ENCODE data around the gene KLF11.

KLF11 gene

DNA sequence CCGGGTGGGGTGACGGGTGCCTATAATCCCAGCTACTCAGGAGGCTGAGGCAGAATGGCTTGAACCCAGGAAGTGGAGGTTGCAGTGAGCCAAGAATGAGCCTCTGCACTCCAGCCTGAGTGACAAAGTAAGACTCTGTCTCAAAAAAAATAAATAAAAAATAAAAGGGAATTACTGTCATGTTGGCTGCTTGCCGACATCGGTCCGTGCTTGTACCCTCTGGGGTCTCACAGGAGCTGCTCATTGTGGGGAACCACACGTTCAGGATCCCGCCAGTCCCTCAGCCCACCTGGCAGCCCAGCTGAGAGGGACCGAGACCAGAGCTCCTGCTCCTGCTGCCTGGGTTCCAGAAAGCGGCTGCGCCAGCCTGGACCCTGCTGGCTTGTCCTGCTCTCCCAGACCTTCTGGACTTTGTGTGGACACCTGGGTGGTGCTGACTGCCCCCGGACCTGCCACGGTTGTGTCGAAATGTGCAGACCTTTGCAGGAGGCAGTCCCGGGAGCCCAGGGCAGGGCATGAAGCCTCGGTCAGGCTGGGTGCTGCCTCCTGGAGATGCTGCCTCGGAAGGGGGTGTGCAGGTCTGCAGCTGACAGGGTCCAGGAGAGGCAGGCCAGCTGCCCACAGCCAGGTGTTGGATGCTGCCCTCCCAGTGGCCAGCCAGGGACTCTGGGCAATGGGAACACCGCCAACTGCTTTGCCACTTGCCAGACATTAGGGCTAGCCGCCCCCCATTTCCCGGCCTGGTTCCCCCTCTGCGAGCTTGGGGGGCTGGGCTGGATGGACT, 16.4 kb downstream of the KLF11 start:
- Histone ChIP-seq H3K9ac (no peak overlapping the region), H3K4me3 (no peak overlapping the region), H3K27ac (no peak overlapping the region), H3K36me3 (peaks cover 0 to 11% (median 6%) of the 10 kb centered on the region in 11 experiments; a peak in 12 of 22 replicates), H3K27me3 (no peaks in the 10 kb centered on the region), H3K4me1 (peaks cover 17 to 30% (median 23%) of the 10 kb centered on the region in 10 experiments), H3K9me3 (replicated peaks in 1 of 11) (no peaks in the 10 kb centered on the region), H3K4me2 (no peak overlapping the region), H4K20me1 (peaks cover 0 to 10% (median 0%) of the 10 kb centered on the region in 11 experiments; a peak in 4 of 22 replicates)
- TF ChIP-seq Cebpa-rat (IDR thresholded peaks at IDR 0.05) = no peak

DNA sequence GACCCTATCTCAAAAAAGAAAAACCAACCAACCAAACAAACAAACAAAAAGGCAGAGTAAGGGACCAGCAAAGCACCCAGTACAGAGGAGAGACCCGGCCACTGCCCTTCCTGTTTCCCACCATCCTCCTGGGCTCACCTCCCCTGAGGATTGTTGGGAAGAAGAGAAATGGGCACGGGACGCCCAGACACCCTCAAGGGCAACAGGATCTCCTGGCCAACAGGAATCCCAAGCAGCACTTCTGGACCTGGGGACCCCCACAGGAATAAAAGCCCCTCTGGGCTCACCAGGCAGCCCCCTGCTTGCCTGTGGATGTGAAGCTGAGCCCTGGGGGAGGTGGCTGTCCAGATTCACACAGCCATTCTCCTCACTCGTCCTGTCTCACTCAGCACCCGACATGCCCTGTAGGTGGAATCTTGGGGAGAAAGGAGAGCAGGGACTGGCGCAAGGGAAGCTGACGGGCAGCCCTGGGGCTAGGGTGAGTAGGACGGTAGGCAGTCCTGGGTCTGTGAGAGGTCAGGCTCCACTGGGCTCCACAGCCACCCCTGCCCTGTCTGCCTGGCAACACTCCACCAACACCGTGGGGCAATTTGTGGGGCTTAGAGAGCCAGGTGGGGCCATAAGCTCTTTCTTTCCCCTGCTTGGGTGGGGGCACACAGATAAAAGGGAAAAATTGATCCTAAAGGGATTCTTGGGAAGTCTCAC, 18.0 kb downstream of the KLF11 start:
- no peaks in the 10 kb centered on the region for H3K9me3 ChIP-seq (replicated peaks in 1 of 11)
- TF ChIP-seq Cebpa-rat (IDR thresholded peaks at IDR 0.05) = no peak
- no peak overlapping the region for H3K4me3 ChIP-seq
- H4K20me1 ChIP-seq = peaks cover 0 to 6% (median 0%) of the 10 kb centered on the region in 11 experiments; a peak in 1 of 22 replicates
- no peak overlapping the region for H3K27ac ChIP-seq
- H3K36me3 ChIP-seq = no peaks in the 10 kb centered on the region
- no peaks in the 10 kb centered on the region for H3K27me3 ChIP-seq
- no peak overlapping the region for H3K9ac ChIP-seq
- H3K4me2 ChIP-seq = peak overlapping the region in 2 of 11 experiments; percentile 12; a peak in 2 of 22 replicates
- peaks cover 15 to 33% (median 22%) of the 10 kb centered on the region in 10 experiments for H3K4me1 ChIP-seq

DNA sequence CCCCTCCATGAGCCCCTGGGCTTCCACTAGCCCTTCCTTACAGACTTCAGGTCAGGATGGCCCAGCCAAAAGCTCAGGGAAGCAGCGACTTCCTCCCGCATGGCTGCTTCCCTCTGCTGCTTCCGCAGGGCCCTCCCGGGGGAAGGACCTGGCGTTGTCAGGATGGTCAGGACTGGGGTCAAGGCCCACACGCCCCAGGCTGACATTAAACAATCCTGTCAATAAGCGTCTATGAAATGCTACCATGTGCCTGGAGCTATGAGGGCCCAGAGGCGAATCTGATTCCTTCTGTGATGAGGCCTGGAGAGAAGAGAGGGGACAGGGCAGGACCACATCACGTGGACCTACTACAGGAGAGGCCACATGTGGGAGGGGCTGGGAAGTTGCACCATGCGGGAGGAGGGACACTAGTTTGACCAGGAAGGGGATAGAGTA, 19.6 kb downstream of the KLF11 start:
- TF ChIP-seq Cebpa-rat (IDR thresholded peaks at IDR 0.05) = no peak
- H3K4me2 ChIP-seq = no peak overlapping the region

DNA sequence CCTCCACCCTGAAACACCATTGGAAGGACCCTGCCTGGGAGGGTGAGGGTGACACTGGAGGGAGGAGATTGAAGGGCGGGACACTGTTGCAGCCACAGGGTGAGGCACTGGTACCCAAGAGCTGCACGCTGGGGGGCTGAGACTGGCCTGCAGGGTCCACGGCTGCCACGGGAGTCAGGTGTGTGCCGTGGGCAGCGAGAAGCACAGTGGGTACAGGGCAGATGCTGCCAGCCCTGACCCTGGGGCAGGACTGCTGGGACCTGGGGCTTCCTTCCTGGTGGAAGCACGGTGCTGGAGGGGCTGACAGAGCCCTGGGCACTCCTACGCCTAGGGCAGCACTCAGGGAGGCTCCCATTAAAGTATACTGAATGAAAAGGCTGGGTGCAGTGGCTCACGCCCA, 20.2 kb downstream of the KLF11 start:
- peaks cover 9 to 14% (median 12%) of the 10 kb centered on the region in 11 experiments; a peak in 21 of 22 replicates for H3K9me3 ChIP-seq (replicated peaks in 1 of 11)
- no peak overlapping the region for H3K27ac ChIP-seq
- TF ChIP-seq Cebpa-rat (IDR thresholded peaks at IDR 0.05) = no peak
- peaks cover 0 to 17% (median 7%) of the 10 kb centered on the region in 10 experiments; a peak in 12 of 20 replicates for H3K4me1 ChIP-seq
- no peak overlapping the region for H3K9ac ChIP-seq
- H3K27me3 ChIP-seq = no peaks in the 10 kb centered on the region
- H3K4me2 ChIP-seq = no peak overlapping the region
- H4K20me1 ChIP-seq = peaks cover 0 to 3% (median 0%) of the 10 kb centered on the region in 11 experiments; a peak in 1 of 22 replicates
- H3K4me3 ChIP-seq = no peak overlapping the region
- no peaks in the 10 kb centered on the region for H3K36me3 ChIP-seq

More for the DNA sequence above, 19.6 kb downstream of the KLF11 start:
- H3K36me3 ChIP-seq = no peaks in the 10 kb centered on the region
- no peak overlapping the region for H3K27ac ChIP-seq
- H3K4me3 ChIP-seq = no peak overlapping the region
- peaks cover 7 to 10% (median 8%) of the 10 kb centered on the region in 11 experiments; a peak in 21 of 22 replicates for H3K9me3 ChIP-seq (replicated peaks in 1 of 11)
- no peaks in the 10 kb centered on the region for H3K27me3 ChIP-seq
- H4K20me1 ChIP-seq = peaks cover 0 to 6% (median 0%) of the 10 kb centered on the region in 11 experiments; a peak in 1 of 22 replicates
- H3K9ac ChIP-seq = no peak overlapping the region
- H3K4me1 ChIP-seq = peaks cover 0 to 17% (median 7%) of the 10 kb centered on the region in 10 experiments; a peak in 13 of 20 replicates

DNA sequence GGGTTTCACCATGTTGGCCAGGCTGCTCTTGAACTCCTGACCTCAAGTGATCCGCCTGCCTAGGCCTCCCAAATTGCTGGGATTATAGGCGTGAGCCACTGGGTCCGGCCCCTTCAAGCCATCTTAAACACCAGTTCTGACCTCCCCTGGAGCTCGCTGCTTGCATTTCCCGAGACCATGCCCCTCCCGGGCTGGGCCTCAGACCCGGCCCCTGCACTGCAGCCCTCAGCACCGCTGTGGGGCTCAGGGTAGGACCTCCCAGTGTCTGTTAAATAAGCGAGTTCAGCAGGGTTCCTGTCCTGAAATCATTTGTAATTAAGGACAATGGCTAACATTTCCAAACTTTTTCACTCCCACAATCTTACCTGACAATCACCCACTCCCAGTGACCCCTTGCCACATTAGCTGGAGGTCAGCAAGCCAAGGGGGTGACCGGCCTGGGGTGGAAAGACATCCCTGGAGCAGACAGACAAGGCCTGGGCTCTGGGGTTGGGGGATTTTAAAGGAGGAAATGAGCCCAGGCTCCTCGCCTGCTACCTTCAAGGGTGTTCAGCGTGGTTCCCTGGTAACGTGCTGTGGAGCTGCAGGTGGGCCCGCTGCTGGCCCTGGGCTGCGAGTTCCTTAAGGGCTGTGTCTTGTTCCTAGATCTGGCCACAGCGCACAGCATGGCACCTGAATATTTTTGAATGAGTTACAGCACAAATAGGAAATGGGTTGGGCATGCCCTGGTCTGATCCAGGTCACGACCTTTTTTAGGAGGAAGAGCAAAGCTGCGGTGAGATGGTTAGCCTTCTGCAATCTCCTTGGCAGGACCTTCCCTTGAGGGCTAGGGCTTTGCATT, 21.8 kb downstream of the KLF11 start:
- H3K27me3 ChIP-seq = no peaks in the 10 kb centered on the region
- H3K9ac ChIP-seq = no peak overlapping the region
- peaks cover 0 to 17% (median 7%) of the 10 kb centered on the region in 10 experiments; a peak in 12 of 20 replicates for H3K4me1 ChIP-seq
- H4K20me1 ChIP-seq = no peaks in the 10 kb centered on the region; a peak in 1 of 22 replicates
- H3K27ac ChIP-seq = no peak overlapping the region
- peak overlapping the region in 6 of 11 experiments; percentile 3 to 52 (median 34); a peak in 9 of 22 replicates for H3K4me2 ChIP-seq
- peaks cover 9 to 15% (median 12%) of the 10 kb centered on the region in 11 experiments; a peak in 21 of 22 replicates for H3K9me3 ChIP-seq (replicated peaks in 1 of 11)
- H3K4me3 ChIP-seq = no peak overlapping the region
- TF ChIP-seq Cebpa-rat (IDR thresholded peaks at IDR 0.05) = no peak
- H3K36me3 ChIP-seq = no peaks in the 10 kb centered on the region

DNA sequence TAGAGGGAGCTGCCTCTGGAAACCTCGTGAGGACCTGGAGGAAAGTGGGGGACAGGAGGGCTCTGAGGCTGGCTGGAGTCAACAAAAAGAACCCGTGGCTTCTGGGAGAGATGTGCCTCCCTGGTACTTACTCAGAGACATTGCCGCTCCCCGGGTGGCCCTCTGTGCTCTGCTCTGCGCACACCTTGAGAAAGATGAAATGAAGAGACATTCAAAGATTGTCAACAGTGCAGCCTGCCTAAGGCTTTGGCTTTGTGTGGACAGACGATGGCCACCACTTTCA, 22.4 kb downstream of the KLF11 start:
- no peak for TF ChIP-seq Cebpa-rat (IDR thresholded peaks at IDR 0.05)
- H3K9ac ChIP-seq = no peak overlapping the region
- H3K9me3 ChIP-seq (replicated peaks in 1 of 11) = peaks cover 9 to 15% (median 12%) of the 10 kb centered on the region in 11 experiments; a peak in 21 of 22 replicates

DNA sequence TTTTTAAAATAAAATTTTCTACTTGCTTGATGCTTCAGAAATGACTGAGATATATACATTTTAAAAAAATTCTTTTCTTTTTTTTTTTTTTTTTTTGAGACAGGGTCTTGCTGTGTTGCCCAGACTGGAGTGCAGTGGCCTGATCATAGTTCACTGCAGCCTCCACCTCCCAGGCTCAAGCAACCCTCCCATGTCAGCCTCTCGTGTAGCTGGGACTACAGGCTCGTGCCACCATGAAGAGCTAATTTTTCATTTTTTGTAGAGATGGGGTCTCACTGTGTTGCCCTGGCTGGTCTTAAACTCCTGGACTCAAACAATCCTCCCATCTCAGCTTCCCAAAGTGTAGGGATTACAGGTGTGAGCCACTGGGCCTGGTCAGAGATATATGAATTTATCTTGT, 24.0 kb downstream of the KLF11 start:
- no peak overlapping the region for H3K4me2 ChIP-seq
- peaks cover 0 to 12% (median 6%) of the 10 kb centered on the region in 10 experiments; a peak in 13 of 20 replicates for H3K4me1 ChIP-seq
- H3K9me3 ChIP-seq (replicated peaks in 1 of 11) = peaks cover 9 to 15% (median 12%) of the 10 kb centered on the region in 11 experiments; a peak in 21 of 22 replicates
- no peaks in the 10 kb centered on the region for H3K36me3 ChIP-seq
- H3K27ac ChIP-seq = no peak overlapping the region
- TF ChIP-seq Cebpa-rat (IDR thresholded peaks at IDR 0.05) = no peak
- H3K4me3 ChIP-seq = no peak overlapping the region
- no peaks in the 10 kb centered on the region for H4K20me1 ChIP-seq
- no peak overlapping the region for H3K9ac ChIP-seq
- no peaks in the 10 kb centered on the region for H3K27me3 ChIP-seq

More for the DNA sequence above, 22.4 kb downstream of the KLF11 start:
- H3K36me3 ChIP-seq = no peaks in the 10 kb centered on the region
- H3K4me1 ChIP-seq = peaks cover 0 to 17% (median 7%) of the 10 kb centered on the region in 10 experiments; a peak in 12 of 20 replicates
- no peak overlapping the region for H3K4me3 ChIP-seq
- no peak overlapping the region for H3K27ac ChIP-seq
- no peaks in the 10 kb centered on the region for H3K27me3 ChIP-seq
- peak overlapping the region in 5 of 11 experiments; percentile 21 to 52 (median 40); a peak in 9 of 22 replicates for H3K4me2 ChIP-seq
- no peaks in the 10 kb centered on the region; a peak in 1 of 22 replicates for H4K20me1 ChIP-seq

DNA sequence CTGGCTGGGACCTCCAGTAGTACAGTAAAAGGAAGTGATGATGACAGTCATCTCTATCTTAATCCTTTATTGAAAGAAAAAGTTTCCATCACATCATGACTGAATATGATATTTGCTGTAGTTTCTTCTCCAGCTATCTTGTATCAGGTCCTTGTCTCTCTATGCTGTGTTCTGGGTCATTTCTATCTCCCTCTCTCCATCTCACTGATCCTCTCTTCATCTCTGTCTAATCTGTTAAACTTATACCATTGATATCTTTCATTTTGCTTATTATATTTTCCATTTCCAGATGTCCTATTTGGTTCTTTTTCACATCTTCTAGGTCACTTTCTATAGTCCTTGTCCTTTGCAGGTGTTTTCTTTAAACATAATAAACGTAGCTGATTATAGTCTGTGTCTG, 24.5 kb downstream of the KLF11 start:
- Histone ChIP-seq H4K20me1 (0 out of 22 replicates have a peak, but pooled peaks cover 0 to 2% (median 0%) of the 10 kb centered on the region in 11 experiments), H3K27ac (no peak overlapping the region), H3K4me2 (no peak overlapping the region), H3K27me3 (peaks cover 0 to 2% (median 0%) of the 10 kb centered on the region in 11 experiments; a peak in 2 of 22 replicates), H3K9ac (no peak overlapping the region), H3K9me3 (replicated peaks in 1 of 11) (peaks cover 9 to 15% (median 12%) of the 10 kb centered on the region in 11 experiments; a peak in 21 of 22 replicates), H3K4me1 (peaks cover 0 to 12% (median 7%) of the 10 kb centered on the region in 10 experiments; a peak in 13 of 20 replicates), H3K4me3 (no peak overlapping the region), H3K36me3 (no peaks in the 10 kb centered on the region)
- TF ChIP-seq Cebpa-rat (IDR thresholded peaks at IDR 0.05) = no peak
